Caco-2 (cell line): Measurements from ENCODE around the gene PIGM. TPM values are rescaled to one million over a fixed set of nuclear protein-coding genes. Genes with fewer than 3 reads are reported as not detected.
A peak's percentile ranks its signal among the peaks of the same experiment; 100 is the strongest.

ENCODE experiments used
- BruUV-seq: library from RNA; stranded (reverse); fragments of 400-500 nt; replicated peaks from 2 replicates; lab custom pipeline; 2021; lab: Mats Ljungman, UMichigan
- CTCF ChIA-PET: fragments of 300-600 bp; sonication (Branson Sonifier 250); formaldehyde crosslinking; loops from one replicate; lab custom pipeline; 2022; ENCODE audit warnings: antibody characterized with exemption; lab: Charles Lee
- POLR2A ChIA-PET: fragments of 300-600 bp; sonication (Branson Sonifier 250); formaldehyde crosslinking; loops from one replicate; lab custom pipeline; 2022; ENCODE audit warnings: antibody characterized with exemption; lab: Charles Lee
- DNase-seq, 2 experiments: peaks; one replicate each; pipeline versions ENCODE4 v3.0.0 to v3.0.0-alpha.2; 2020 to 2022
- H3K27me3 ChIP-seq: replicated peaks from 2 replicates; pipeline ENCODE4 v1.6.0; 2011; ENCODE audit warnings: low read length; ENCODE audit not compliant: control insufficient read depth, insufficient read depth
- H3K36me3 ChIP-seq: 2 replicates; pipeline ENCODE4 v1.5.1; 2011; ENCODE audit warnings: low read length; ENCODE audit not compliant: control insufficient read depth, insufficient read depth
- H3K4me1 ChIP-seq: fragments of 250-450 bp; sonication (Bioruptor Pico); 2 replicates; pipeline ENCODE4 v1.5.1; 2020; ENCODE audit warnings: mild to moderate bottlenecking
- H3K4me3 ChIP-seq: 2 replicates; pipeline ENCODE4 v1.5.1; 2011; ENCODE audit warnings: low read depth, mild to moderate bottlenecking, control low read depth, low read length
- H3K9me3 ChIP-seq: fragments of 250-450 bp; sonication (Bioruptor Pico); 2 replicates; pipeline ENCODE4 v1.5.1; 2020; ENCODE audit warnings: mild to moderate bottlenecking, moderate library complexity
- H3K27ac Mint-ChIP-seq: one replicate; pipeline ENCODE4 v1.8.0; 2022; ENCODE audit warnings: mixed read lengths; ENCODE audit not compliant: unreplicated experiment
- H3K27me3 Mint-ChIP-seq: one replicate; pipeline ENCODE4 v1.8.0; 2022; ENCODE audit warnings: mixed read lengths; ENCODE audit not compliant: insufficient read depth, unreplicated experiment
- H3K36me3 Mint-ChIP-seq: one replicate; pipeline ENCODE4 v1.8.0; 2022; ENCODE audit warnings: mild to moderate bottlenecking, mixed read lengths; ENCODE audit not compliant: insufficient read depth, unreplicated experiment
- H3K4me1 Mint-ChIP-seq: one replicate; pipeline ENCODE4 v1.8.0; 2022; ENCODE audit warnings: low read depth, mixed read lengths; ENCODE audit not compliant: unreplicated experiment
- H3K4me3 Mint-ChIP-seq: one replicate; pipeline ENCODE4 v1.8.0; 2022; ENCODE audit warnings: mild to moderate bottlenecking, moderate library complexity, mixed read lengths; ENCODE audit not compliant: unreplicated experiment
- H3K9me3 Mint-ChIP-seq: one replicate; pipeline ENCODE4 v1.8.0; 2022; ENCODE audit warnings: mixed read lengths; ENCODE audit not compliant: unreplicated experiment
- intact Hi-C: fragments of 100-400 bp; cut with micrococcal nuclease; formaldehyde crosslinking; loops from one replicate; pipeline ENCODE4 v1.10.0; 2022; ENCODE audit not compliant: unreplicated experiment
- total RNA-seq: library from RNA; stranded (reverse); gene quantifications from 2 replicates; pipeline ENCODE4 v1.2.3, GENCODE V29; 2022
- TF ChIP-seq, protein P1 (sequence below), 2 experiments: fragments of 200-600 bp in 1 of 2; IDR thresholded peaks; 1 replicate in 1 of 2; 2 replicates in 1 of 2; pipeline versions ENCODE4 v1.5.1 to v1.8.0; 2011 to 2022; ENCODE audit warnings: antibody characterized with exemption in 1 of 2, control low read depth in 1 of 2, inconsistent platforms in 1 of 2, low read depth in 1 of 2, low read length in 1 of 2, mild to moderate bottlenecking in 1 of 2, moderate library complexity in 1 of 2; ENCODE audit not compliant: insufficient read depth in 1 of 2, severe bottlenecking in 1 of 2, unreplicated experiment in 1 of 2

The PIGM gene
- total RNA-seq, 1 experiment from 2014 or later = 5.5 TPM

DNA sequence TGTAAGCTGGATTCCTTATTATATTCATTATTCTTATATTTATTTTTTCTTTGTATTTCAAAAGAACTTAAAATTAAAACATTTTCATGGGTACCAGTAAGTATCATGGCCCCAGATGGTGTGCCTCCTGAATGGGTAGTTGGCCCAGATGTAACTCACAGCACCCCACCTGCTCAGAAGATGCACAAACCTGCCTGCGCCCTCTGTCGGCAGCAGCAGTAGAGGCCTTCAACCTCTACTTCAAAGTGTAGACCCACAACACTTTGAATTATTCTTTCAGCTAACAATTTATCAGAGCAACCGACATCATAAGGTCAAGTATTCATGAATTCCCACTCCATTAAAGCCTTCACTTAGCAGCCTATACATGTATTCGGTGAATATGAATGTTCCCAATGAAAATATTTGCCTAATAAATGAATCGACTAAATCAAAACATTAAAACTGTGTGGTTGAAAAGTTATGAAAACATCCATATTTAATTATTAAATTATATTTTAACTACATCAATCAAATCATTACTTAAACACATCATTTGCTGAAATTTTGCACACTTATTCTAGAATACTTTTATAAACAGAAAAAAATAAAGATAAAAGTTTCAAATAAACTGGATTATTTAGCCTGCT, 25.4 kb downstream of the PIGM start:
- H3K4me3 Mint-ChIP-seq = no peak overlapping the region
- no peaks in the 10 kb centered on the region for H3K27me3 Mint-ChIP-seq
- Histone ChIP-seq H3K4me3 (no peak overlapping the region), H3K9me3 (no peaks in the 10 kb centered on the region), H3K36me3 (no peaks in the 10 kb centered on the region), H3K27me3 (no peaks in the 10 kb centered on the region), H3K4me1 (no peaks in the 10 kb centered on the region; the same call in 1 of the 2 replicates)
- POLR2A ChIA-PET = interaction anchor here (0.6 kb wide), 2 partner anchors 15 to 82 kb away, joined by 3 to 4 read pairs; no protein-coding TSS in a partner anchor
- H3K36me3 Mint-ChIP-seq = no peaks in the 10 kb centered on the region
- H3K4me1 Mint-ChIP-seq = peaks cover 8% of the 10 kb centered on the region
- DNase-seq = peak; percentile 81 to 86
- CTCF ChIA-PET = interaction anchor here (1.0 to 7.1 kb wide), 12 partner anchors 10 to 219 kb away, joined by 3 to 129 read pairs (median 10); partner anchors contain the start of gene IGSF9
- no peaks in the 10 kb centered on the region for H3K9me3 Mint-ChIP-seq
- intact Hi-C loops = loop anchor here (1.0 to 5.0 kb wide), 4 partner anchors 15 to 794 kb away; no protein-coding TSS in a partner anchor
- no TSS peak for BruUV-seq
- no peak overlapping the region for H3K27ac Mint-ChIP-seq
- TF ChIP-seq, protein P1, sequence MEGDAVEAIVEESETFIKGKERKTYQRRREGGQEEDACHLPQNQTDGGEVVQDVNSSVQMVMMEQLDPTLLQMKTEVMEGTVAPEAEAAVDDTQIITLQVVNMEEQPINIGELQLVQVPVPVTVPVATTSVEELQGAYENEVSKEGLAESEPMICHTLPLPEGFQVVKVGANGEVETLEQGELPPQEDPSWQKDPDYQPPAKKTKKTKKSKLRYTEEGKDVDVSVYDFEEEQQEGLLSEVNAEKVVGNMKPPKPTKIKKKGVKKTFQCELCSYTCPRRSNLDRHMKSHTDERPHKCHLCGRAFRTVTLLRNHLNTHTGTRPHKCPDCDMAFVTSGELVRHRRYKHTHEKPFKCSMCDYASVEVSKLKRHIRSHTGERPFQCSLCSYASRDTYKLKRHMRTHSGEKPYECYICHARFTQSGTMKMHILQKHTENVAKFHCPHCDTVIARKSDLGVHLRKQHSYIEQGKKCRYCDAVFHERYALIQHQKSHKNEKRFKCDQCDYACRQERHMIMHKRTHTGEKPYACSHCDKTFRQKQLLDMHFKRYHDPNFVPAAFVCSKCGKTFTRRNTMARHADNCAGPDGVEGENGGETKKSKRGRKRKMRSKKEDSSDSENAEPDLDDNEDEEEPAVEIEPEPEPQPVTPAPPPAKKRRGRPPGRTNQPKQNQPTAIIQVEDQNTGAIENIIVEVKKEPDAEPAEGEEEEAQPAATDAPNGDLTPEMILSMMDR (IDR thresholded peaks at IDR 0.05; ENCODE audit: insufficient read depth in 1 of 2, low read depth in 1 of 2, low read length in 1 of 2, severe bottlenecking in 1 of 2, unreplicated experiment in 1 of 2) = peak; percentile 94 to 98

DNA sequence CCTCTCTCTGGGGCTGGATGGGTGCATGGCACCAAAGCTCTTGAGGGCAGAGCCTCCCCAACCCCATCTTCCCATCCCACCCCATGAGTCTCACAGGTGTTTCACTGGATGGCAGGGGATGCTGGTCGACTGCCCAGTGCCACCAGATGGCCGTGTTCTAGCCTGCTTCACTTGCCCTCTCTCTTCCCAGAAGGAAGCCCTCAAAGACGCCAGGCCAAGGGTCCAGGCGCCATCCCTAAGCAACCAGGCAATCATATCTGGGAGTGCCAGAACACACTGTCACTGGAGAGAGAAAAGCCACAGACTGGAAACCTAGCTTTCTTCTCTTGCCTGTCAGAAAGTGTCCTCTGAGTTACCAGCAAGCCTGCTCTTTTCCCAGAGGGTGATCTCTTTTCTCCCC, 26.7 kb downstream of the PIGM start:
- intact Hi-C loops = loop anchor here (5.0 kb wide), 1 partner anchor 793 kb away; no protein-coding TSS in a partner anchor
- Histone ChIP-seq H3K27me3 (no peaks in the 10 kb centered on the region), H3K9me3 (no peaks in the 10 kb centered on the region), H3K4me3 (no peak overlapping the region), H3K4me1 (no peaks in the 10 kb centered on the region; the same call in 1 of the 2 replicates), H3K36me3 (no peaks in the 10 kb centered on the region)
- ChIA-PET POLR2A (interaction anchor here (0.6 kb wide), 1 partner anchor 69 kb away, joined by 3 read pairs; no protein-coding TSS in a partner anchor), CTCF (interaction anchor here (0.8 to 7.1 kb wide), 7 partner anchors 34 to 207 kb away, joined by 3 to 129 read pairs (median 10); partner anchors contain the start of gene IGSF9)
- no peak for DNase-seq
- TF ChIP-seq, protein P1 (IDR thresholded peaks at IDR 0.05; ENCODE audit: insufficient read depth in 1 of 2, low read depth in 1 of 2, low read length in 1 of 2, severe bottlenecking in 1 of 2, unreplicated experiment in 1 of 2) = no peak
- BruUV-seq = no TSS peak
- peaks cover 8% of the 10 kb centered on the region for H3K4me1 Mint-ChIP-seq
- no peak overlapping the region for H3K27ac Mint-ChIP-seq
- H3K4me3 Mint-ChIP-seq = no peak overlapping the region
- H3K27me3 Mint-ChIP-seq = no peaks in the 10 kb centered on the region
- H3K36me3 Mint-ChIP-seq = no peaks in the 10 kb centered on the region
- no peaks in the 10 kb centered on the region for H3K9me3 Mint-ChIP-seq

DNA sequence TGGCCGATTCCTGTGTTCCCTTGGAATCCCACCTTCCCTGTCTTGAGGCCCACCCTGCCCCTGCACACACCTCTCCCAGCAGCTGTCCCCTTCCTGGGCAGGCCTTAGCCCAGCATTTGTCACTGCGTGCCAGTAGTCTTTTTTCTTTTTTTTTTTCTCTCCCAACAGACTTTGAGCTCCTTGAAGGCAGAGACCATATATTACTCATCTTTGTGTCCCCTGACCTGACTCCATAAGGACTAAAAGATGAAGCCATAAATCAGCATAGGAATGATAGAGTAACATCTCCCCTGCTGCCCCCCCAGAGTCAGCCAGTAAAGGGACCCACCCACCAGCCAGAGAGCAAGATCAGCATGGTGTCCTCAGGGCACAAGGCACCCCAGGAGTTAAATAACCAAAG, 27.4 kb downstream of the PIGM start:
- Histone ChIP-seq H3K36me3 (no peaks in the 10 kb centered on the region), H3K4me3 (no peak overlapping the region), H3K27me3 (no peaks in the 10 kb centered on the region), H3K4me1 (no peaks in the 10 kb centered on the region; the same call in 1 of the 2 replicates), H3K9me3 (no peaks in the 10 kb centered on the region)
- no TSS peak for BruUV-seq
- H3K9me3 Mint-ChIP-seq = no peaks in the 10 kb centered on the region
- H3K4me3 Mint-ChIP-seq = no peak overlapping the region
- no peaks in the 10 kb centered on the region for H3K36me3 Mint-ChIP-seq
- intact Hi-C loops = no loop called here
- ChIA-PET CTCF (interaction anchor here (0.8 to 7.1 kb wide), 3 partner anchors 68 to 195 kb away, joined by 3 to 129 read pairs (median 3); no protein-coding TSS in a partner anchor), POLR2A (interaction anchor here (0.6 kb wide), 1 partner anchor 68 kb away, joined by 3 read pairs; no protein-coding TSS in a partner anchor)
- TF ChIP-seq, protein P1 (IDR thresholded peaks at IDR 0.05; ENCODE audit: insufficient read depth in 1 of 2, low read depth in 1 of 2, low read length in 1 of 2, severe bottlenecking in 1 of 2, unreplicated experiment in 1 of 2) = no peak
- H3K27ac Mint-ChIP-seq = no peak overlapping the region
- no peak for DNase-seq
- peaks cover 8% of the 10 kb centered on the region for H3K4me1 Mint-ChIP-seq
- no peaks in the 10 kb centered on the region for H3K27me3 Mint-ChIP-seq
